HepG2 (cell line): ENCODE measurements around the gene GJB2.

Source experiments
- CHD2 ChIP-seq: IDR thresholded peaks from 2 replicates; pipeline ENCODE4 v1.6.1; 2011; ENCODE audit warnings: low read depth, low read length, improper control_type of control experiment
- GABPA ChIP-seq, 2 experiments: IDR thresholded peaks; 2 replicates each; pipeline ENCODE4 v1.6.1; 2011 to 2016; ENCODE audit warnings: low read depth in 2 of 2, low read length in 1 of 2, missing biosample characterization in 1 of 2, missing genetic modification characterization in 1 of 2
- HOMEZ ChIP-seq: IDR thresholded peaks from 2 replicates; pipeline ENCODE4 v1.6.1; 2016; ENCODE audit warnings: low read depth
- JUN ChIP-seq: sonication (generic); formaldehyde crosslinking; IDR thresholded peaks from 2 replicates; pipeline ENCODE4 v1.4.0; 2020; ENCODE audit warnings: mild to moderate bottlenecking, missing genetic modification reagents
- NCOR1 ChIP-seq: fragments of 200-600 bp; sonication (generic); IDR thresholded peaks from 2 replicates; pipeline ENCODE4 v1.7.0; 2017; ENCODE audit warnings: antibody characterized with exemption, low read length, borderline replicate concordance
- POLR2AphosphoS5 ChIP-seq: IDR thresholded peaks from 2 replicates; pipeline ENCODE4 v1.6.1; 2012; ENCODE audit warnings: low read depth, low read length
- RNF2 ChIP-seq: fragments of 450-650 bp; conservative IDR thresholded peaks from 2 replicates; pipeline ENCODE4 v1.6.1; 2016; ENCODE audit warnings: low read depth
- STAT5B ChIP-seq: sonication (generic); formaldehyde crosslinking; IDR thresholded peaks from 2 replicates; pipeline ENCODE4 v1.4.0; 2020; ENCODE audit warnings: missing genetic modification reagents
- ZFP36 ChIP-seq: fragments of 150-350 bp; IDR thresholded peaks from 2 replicates; pipeline ENCODE4 v1.6.1; 2018; ENCODE audit warnings: borderline replicate concordance, low read length, low read depth; ENCODE audit not compliant: partially characterized antibody
- ZNF350 ChIP-seq: sonication (generic); formaldehyde crosslinking; IDR thresholded peaks from 2 replicates; pipeline ENCODE4 v1.4.0; 2020; ENCODE audit warnings: mild to moderate bottlenecking, low read depth, missing genetic modification reagents, borderline replicate concordance
- ZNF563 ChIP-seq: sonication (generic); formaldehyde crosslinking; IDR thresholded peaks from 2 replicates; pipeline ENCODE4 v1.8.0; 2022; ENCODE audit warnings: mild to moderate bottlenecking, moderate library complexity, missing genetic modification reagents

GRCh38 chr13:20144141-20144850 is 48.4 kb downstream of the GJB2 start:
- no peak for TF ChIP-seq STAT5B (CRISPR knock-in tag)
- TF ChIP-seq ZFP36: no peak
- no peak for TF ChIP-seq JUN (CRISPR knock-in tag)
- TF ChIP-seq RNF2: no peak
- TF ChIP-seq POLR2AphosphoS5: no peak
- TF ChIP-seq HOMEZ (CRISPR knock-in tag): no peak
- TF ChIP-seq GABPA (IDR thresholded peaks at IDR 0.05; ENCODE audit: low read depth, low read length): no peak
- no peak for TF ChIP-seq GABPA (CRISPR knock-in tag; IDR thresholded peaks at IDR 0.05; ENCODE audit: low read depth)
- TF ChIP-seq NCOR1: no peak
- no peak for TF ChIP-seq ZNF350 (CRISPR knock-in tag)
- TF ChIP-seq CHD2: no peak
- TF ChIP-seq ZNF563: no peak
